HuH-7.5 (cell line): ENCODE results near the gene AP1S2.
"Not testable (repeated sequence)": the region's sequence is repeated elsewhere in the genome, so short reads cannot be mapped to it uniquely, and the experiment has no call there.

Experiments used
- DNase-seq: peaks from one replicate; pipeline ENCODE4 v3.0.0; 2011; ENCODE audit warnings: low spot score

The AP1S2 gene

GRCh38 chrX:15854712-15855567 lies at the start of gene AP1S2:
Gene AP1S2, minus strand, starts transcription at chrX:15854813. Its CDS starts 2,289 bp downstream, at chrX:15852524.
- DNase-seq, result peak; percentile 58

- DNase-seq, result no peak
Measured at GRCh38 chrX:15903186-15903681, 48.6 kb upstream of the AP1S2 start.

GRCh38 chrX:15895334-15895733 lies 40.7 kb upstream of the AP1S2 start:
- no peak for DNase-seq

- DNase-seq, result no peak
Measured at GRCh38 chrX:15894724-15895123, 40.1 kb upstream of the AP1S2 start.

- DNase-seq, result no peak
Measured at GRCh38 chrX:15890463-15890862, 35.9 kb upstream of the AP1S2 start.

- no peak for DNase-seq
Measured at GRCh38 chrX:15888062-15888461, 33.4 kb upstream of the AP1S2 start.

GRCh38 chrX:15883540-15883863 lies 28.9 kb upstream of the AP1S2 start:
- no peak for DNase-seq

- DNase-seq, result no peak
Measured at GRCh38 chrX:15882704-15883539, 28.3 kb upstream of the AP1S2 start.

GRCh38 chrX:15881381-15881897 lies 26.8 kb upstream of the AP1S2 start:
- DNase-seq, result no peak

- not testable (repeated sequence) for DNase-seq
Measured at GRCh38 chrX:15877914-15878313, 23.3 kb upstream of the AP1S2 start.

GRCh38 chrX:15877380-15877779 lies 22.8 kb upstream of the AP1S2 start:
- DNase-seq, result no peak

GRCh38 chrX:15874672-15875071 lies 20.1 kb upstream of the AP1S2 start:
- DNase-seq, result no peak

- DNase-seq, result no peak
Measured at GRCh38 chrX:15873566-15873965, 19.0 kb upstream of the AP1S2 start.

GRCh38 chrX:15870310-15870709 lies 15.7 kb upstream of the AP1S2 start:
- no peak for DNase-seq

- no peak for DNase-seq
Measured at GRCh38 chrX:15869695-15870094, 15.1 kb upstream of the AP1S2 start.

- DNase-seq, result no peak
Measured at GRCh38 chrX:15866147-15866546, 11.5 kb upstream of the AP1S2 start.

- DNase-seq, result no peak
Measured at GRCh38 chrX:15864629-15865028, 10.0 kb upstream of the AP1S2 start.

GRCh38 chrX:15864023-15864422 lies 9.4 kb upstream of the AP1S2 start:
- no peak for DNase-seq

GRCh38 chrX:15860921-15861320 lies 6.3 kb upstream of the AP1S2 start:
- DNase-seq, result no peak

GRCh38 chrX:15858051-15858450 lies 3.4 kb upstream of the AP1S2 start:
- no peak for DNase-seq

- no peak for DNase-seq
Measured at GRCh38 chrX:15856636-15857035, 2.0 kb upstream of the AP1S2 start.

- no peak for DNase-seq
Measured at GRCh38 chrX:15856222-15856587, 1.6 kb upstream of the AP1S2 start.
